Kidney epithelial cell (primary cell): ENCODE results near the gene TENM3. TPM values are rescaled to one million over a fixed set of nuclear protein-coding genes. Genes with fewer than 3 reads are reported as not detected.

Experiments used
- DNase-seq: peaks from one replicate; pipeline ENCODE4 v3.0.0-alpha.2; 2010; ENCODE audit warnings: low read depth
- H3K27me3 ChIP-seq: 2 replicates; pipeline ENCODE4 v1.6.0; 2011; ENCODE audit warnings: low read length; ENCODE audit not compliant: control insufficient read depth, insufficient read depth
- H3K36me3 ChIP-seq: 2 replicates; pipeline ENCODE4 v1.5.1; 2011; ENCODE audit warnings: low read length; ENCODE audit not compliant: control insufficient read depth, insufficient read depth
- H3K4me3 ChIP-seq: 2 replicates; pipeline ENCODE4 v1.5.1; 2011; ENCODE audit warnings: low read depth, mild to moderate bottlenecking, control low read depth, low read length
- CTCF ChIP-seq: IDR thresholded peaks from 2 replicates; pipeline ENCODE4 v1.5.1; 2011; ENCODE audit warnings: mild to moderate bottlenecking, moderate library complexity, low read length, control low read depth, inconsistent platforms; ENCODE audit not compliant: insufficient read depth, poor library complexity, severe bottlenecking
- total RNA-seq: library from RNA; depleted of rRNA; stranded (reverse); fragments of >200 nt; gene quantifications from 2 replicates; pipeline ENCODE4 v1.2.3, GENCODE V29; 2015

TENM3 gene
- total RNA-seq, 1 donor from 2014 or later, result 11.2 TPM

- Histone ChIP-seq H3K36me3 (no peaks in the 10 kb centered on the region), H3K27me3 (no peaks in the 10 kb centered on the region), H3K4me3 (no peak overlapping the region)
- TF ChIP-seq CTCF, result no peak
- no peak for DNase-seq
Observed at GRCh38 chr4:182647646-182648300, 404.6 kb downstream of the TENM3 start.

- Histone ChIP-seq H3K4me3 (no peak overlapping the region), H3K36me3 (no peaks in the 10 kb centered on the region), H3K27me3 (no peaks in the 10 kb centered on the region)
- DNase-seq, result no peak
- TF ChIP-seq CTCF, result no peak
Observed at GRCh38 chr4:182648766-182649165, 405.6 kb downstream of the TENM3 start.

- no peak overlapping the region for H3K4me3 ChIP-seq
- no peak for DNase-seq
- no peaks in the 10 kb centered on the region for H3K36me3 ChIP-seq
- no peak for TF ChIP-seq CTCF
- H3K27me3 ChIP-seq, result no peaks in the 10 kb centered on the region
Observed at GRCh38 chr4:182649698-182650477, 406.7 kb downstream of the TENM3 start.

DNA sequence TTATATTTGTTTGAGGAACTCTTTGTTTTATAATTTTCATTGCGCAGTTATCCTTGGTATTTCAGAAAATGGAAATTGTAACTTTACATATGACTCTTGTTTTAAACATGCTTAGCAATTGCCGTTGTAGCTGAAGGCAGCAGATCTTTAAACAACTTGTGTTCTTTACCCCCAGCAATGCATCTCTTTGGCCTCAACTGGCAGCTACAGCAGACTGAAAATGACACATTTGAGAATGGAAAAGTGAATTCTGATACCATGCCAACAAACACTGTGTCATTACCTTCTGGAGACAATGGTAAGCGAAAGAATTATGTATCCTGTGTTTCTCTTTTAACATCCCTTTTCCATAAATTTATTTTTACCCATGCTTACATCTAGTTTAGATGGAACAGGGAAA is 410.4 kb downstream of the TENM3 start:
- H3K36me3 ChIP-seq, result peaks cover 1% of the 10 kb centered on the region
- no peak for DNase-seq
- no peak for TF ChIP-seq CTCF

GRCh38 chr4:182655340-182655739 is 412.1 kb downstream of the TENM3 start:
- no peak for TF ChIP-seq CTCF
- no peak for DNase-seq
- H3K4me3 ChIP-seq, result no peak overlapping the region
- no peaks in the 10 kb centered on the region for H3K27me3 ChIP-seq
- peaks cover 1% of the 10 kb centered on the region for H3K36me3 ChIP-seq

More for the DNA sequence above, 410.4 kb downstream of the TENM3 start:
- no peaks in the 10 kb centered on the region for H3K27me3 ChIP-seq
- H3K4me3 ChIP-seq, result no peak overlapping the region
